NB4 (cell line): ENCODE data around the gene ADSS1.
A peak's percentile ranks its signal among the peaks of the same experiment; 100 is the strongest.

Experiments
- CTCF ChIP-seq: IDR thresholded peaks from one replicate; pipeline ENCODE4 v1.5.1; 2012; ENCODE audit warnings: low read depth, low read length
- MAX ChIP-seq: IDR thresholded peaks from 2 replicates; pipeline ENCODE4 v1.6.1; 2011; ENCODE audit warnings: low read depth, low read length
- MYC ChIP-seq: IDR thresholded peaks from 2 replicates; pipeline ENCODE4 v1.6.1; 2011; ENCODE audit warnings: low read depth, low read length
- POLR2A ChIP-seq: IDR thresholded peaks from 2 replicates; pipeline ENCODE4 v1.6.1; 2011; ENCODE audit warnings: mild to moderate bottlenecking; ENCODE audit not compliant: insufficient read length; ENCODE audit errors: extremely low read depth

- TF ChIP-seq CTCF (no peak), POLR2A (peak; percentile 67), MAX (no peak), MYC (no peak)
Observed at GRCh38 chr14:104795781-104796686, 72.0 kb downstream of the ADSS1 start.
